Measurements from ENCODE around the gene CUEDC1. TPM values are rescaled to one million over a fixed set of nuclear protein-coding genes. Genes with fewer than 3 reads are reported as not detected.

Gene CUEDC1
- total RNA-seq, 4 donors from 2014 or later: 35.7 to 60.3 (median 45.6) TPM

DNA sequence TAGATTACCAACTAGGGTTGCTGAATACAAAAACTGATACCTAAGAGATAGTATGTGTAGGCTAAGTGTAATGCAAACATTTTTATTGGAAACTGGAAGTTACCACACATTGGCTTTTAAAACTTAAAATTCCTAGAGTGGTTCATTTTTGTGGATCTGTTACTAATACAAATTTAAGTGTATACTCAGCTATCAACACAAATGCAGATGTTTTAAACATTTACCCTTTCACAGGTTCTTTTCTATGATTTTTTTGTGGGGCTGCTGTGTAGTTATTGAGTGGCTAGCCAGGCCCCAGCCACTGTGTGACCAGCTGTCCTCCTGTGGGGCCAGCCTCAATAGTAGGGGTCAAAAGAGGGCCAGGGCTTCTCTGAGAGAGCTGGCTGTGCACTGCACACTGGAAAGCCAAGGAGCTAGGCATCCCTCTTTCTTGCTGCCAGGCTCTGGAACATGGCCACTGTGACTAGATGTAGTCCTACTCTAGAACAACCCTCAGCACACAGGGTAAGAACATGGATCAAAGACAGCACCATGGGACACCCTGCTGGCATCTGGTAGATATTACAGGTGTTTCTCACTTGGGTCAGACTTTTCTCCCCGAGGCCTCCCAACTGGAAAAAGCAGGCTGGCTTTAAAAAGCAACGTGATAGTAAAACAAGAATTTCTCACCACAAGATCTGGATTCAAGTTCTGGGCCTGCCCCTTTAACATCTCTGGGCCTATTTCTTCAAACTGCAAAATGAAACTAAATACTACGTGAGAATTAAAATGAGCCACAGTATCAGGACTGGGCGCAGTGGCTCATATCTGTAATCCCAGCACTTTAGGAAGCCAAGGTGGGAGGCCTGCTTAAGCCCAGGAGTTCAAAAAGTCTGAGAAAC lies 40.1 kb upstream of the CUEDC1 start:
- peak; percentile 87 for ATAC-seq
- peaks cover 14 to 54% (median 16%) of the 10 kb centered on the region in 3 donors for H3K4me1 ChIP-seq
- WGBS, 2 donors (ENCODE audit: low coverage in 1 of 2): 21 to 51% methylated on average over 2 to 4 of the region's 4 CpGs
- TF ChIP-seq EP300 (IDR thresholded peaks at IDR 0.05) (no peak), POLR2A (IDR thresholded peaks at IDR 0.05) (no peak), POLR2AphosphoS5 (IDR thresholded peaks at IDR 0.05) (peak; percentile 63)
- TF ChIP-seq, protein P1, sequence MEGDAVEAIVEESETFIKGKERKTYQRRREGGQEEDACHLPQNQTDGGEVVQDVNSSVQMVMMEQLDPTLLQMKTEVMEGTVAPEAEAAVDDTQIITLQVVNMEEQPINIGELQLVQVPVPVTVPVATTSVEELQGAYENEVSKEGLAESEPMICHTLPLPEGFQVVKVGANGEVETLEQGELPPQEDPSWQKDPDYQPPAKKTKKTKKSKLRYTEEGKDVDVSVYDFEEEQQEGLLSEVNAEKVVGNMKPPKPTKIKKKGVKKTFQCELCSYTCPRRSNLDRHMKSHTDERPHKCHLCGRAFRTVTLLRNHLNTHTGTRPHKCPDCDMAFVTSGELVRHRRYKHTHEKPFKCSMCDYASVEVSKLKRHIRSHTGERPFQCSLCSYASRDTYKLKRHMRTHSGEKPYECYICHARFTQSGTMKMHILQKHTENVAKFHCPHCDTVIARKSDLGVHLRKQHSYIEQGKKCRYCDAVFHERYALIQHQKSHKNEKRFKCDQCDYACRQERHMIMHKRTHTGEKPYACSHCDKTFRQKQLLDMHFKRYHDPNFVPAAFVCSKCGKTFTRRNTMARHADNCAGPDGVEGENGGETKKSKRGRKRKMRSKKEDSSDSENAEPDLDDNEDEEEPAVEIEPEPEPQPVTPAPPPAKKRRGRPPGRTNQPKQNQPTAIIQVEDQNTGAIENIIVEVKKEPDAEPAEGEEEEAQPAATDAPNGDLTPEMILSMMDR (IDR thresholded peaks at IDR 0.05): peak; percentile 56 to 87 (median 80)
- H3K27me3 ChIP-seq: no peaks in the 10 kb centered on the region
- peak overlapping the region; percentile 52 to 78 (median 78) for H3K27ac ChIP-seq
- no peaks in the 10 kb centered on the region for H3K9me3 ChIP-seq
- peaks cover 0 to 20% of the 10 kb centered on the region in 2 donors for H3K36me3 ChIP-seq
- no peak overlapping the region for H3K4me3 ChIP-seq

DNA sequence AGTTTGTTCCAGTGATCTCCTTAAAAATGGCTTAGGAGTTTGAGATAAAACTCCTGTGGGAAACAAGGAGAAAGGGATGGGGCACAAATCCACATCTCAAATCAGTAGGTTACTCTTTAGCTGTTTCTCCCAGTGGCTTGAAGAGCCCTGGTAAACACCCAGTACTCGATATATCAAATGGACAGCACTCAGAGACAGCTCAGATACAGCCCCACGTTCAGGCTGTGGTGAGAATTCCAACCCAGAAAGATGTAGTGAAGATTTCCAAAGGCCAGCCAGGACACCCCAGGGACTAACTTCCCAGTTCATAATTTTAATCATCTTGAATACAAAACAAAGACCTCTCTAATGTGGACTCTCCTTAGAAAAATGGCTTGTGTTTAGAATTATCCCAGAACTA lies 39.2 kb upstream of the CUEDC1 start:
- 12 to 14% methylated on average over 2 of the region's 2 CpGs for WGBS, 2 donors (ENCODE audit: low coverage in 1 of 2)
- H3K4me1 ChIP-seq: peaks cover 14 to 53% (median 16%) of the 10 kb centered on the region in 3 donors
- ATAC-seq: no peak
- H3K4me3 ChIP-seq: no peak overlapping the region
- no peaks in the 10 kb centered on the region for H3K9me3 ChIP-seq
- peak overlapping the region; percentile 52 to 78 (median 78) for H3K27ac ChIP-seq
- H3K36me3 ChIP-seq: peaks cover 0 to 13% of the 10 kb centered on the region in 2 donors
- no peaks in the 10 kb centered on the region for H3K27me3 ChIP-seq
- TF ChIP-seq POLR2AphosphoS5 (IDR thresholded peaks at IDR 0.05) (no peak), POLR2A (IDR thresholded peaks at IDR 0.05) (no peak), EP300 (IDR thresholded peaks at IDR 0.05) (no peak)
- TF ChIP-seq, protein P1 (IDR thresholded peaks at IDR 0.05): no peak

DNA sequence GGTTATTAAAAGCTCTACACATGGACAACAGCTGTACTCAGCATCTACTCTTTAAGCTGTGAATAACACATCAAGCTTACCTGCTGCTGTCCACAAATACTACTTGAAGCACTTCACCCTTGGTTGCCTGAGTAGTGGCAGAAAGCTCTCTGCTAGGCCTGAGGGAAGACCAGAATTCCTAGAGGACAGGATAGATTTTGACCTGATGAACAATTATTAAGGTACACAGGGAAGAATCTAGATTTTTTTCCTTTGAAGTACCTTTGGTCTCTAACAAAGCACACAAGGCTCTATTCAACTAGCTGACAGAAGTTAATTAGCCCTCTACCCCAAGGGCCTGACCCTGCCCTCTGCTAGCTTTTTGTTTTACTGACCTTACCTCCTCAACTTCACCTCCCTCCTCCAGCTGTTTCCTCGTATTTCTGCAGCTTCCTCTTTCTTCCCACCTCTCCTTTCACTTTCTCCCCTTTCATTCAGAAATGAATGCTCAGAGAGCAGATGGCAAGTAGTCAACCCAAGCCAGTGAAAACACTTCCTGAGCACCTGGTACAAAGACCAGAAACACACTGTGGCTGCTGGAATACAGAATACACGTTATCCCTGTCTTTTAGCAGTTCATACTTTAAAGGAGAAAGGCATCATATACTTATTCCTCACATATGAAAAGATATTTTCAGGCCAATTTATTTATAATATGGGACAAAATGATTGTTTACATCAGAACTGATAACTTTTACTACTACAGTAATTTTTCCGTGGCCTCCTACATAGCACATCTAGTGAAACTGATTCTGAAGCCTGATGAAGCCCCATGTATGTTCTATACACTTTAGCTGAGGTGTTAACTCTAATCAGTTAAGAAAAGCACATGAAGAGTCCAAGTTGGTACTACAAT lies 38.5 kb upstream of the CUEDC1 start:
- H3K4me1 ChIP-seq: peaks cover 14 to 53% (median 16%) of the 10 kb centered on the region in 3 donors
- peaks cover 0 to 13% of the 10 kb centered on the region in 2 donors for H3K36me3 ChIP-seq
- H3K9me3 ChIP-seq: no peaks in the 10 kb centered on the region
- WGBS, 2 donors (ENCODE audit: low coverage in 1 of 2): 16 to 44% methylated on average over 2 to 3 of the region's 3 CpGs
- TF ChIP-seq EP300 (IDR thresholded peaks at IDR 0.05) (no peak), POLR2AphosphoS5 (IDR thresholded peaks at IDR 0.05) (peak; percentile 31), POLR2A (IDR thresholded peaks at IDR 0.05) (no peak)
- TF ChIP-seq, protein P1 (IDR thresholded peaks at IDR 0.05): no peak
- H3K4me3 ChIP-seq: no peak overlapping the region
- no peak for ATAC-seq
- no peaks in the 10 kb centered on the region for H3K27me3 ChIP-seq
- peak overlapping the region; percentile 52 to 78 (median 78) for H3K27ac ChIP-seq

DNA sequence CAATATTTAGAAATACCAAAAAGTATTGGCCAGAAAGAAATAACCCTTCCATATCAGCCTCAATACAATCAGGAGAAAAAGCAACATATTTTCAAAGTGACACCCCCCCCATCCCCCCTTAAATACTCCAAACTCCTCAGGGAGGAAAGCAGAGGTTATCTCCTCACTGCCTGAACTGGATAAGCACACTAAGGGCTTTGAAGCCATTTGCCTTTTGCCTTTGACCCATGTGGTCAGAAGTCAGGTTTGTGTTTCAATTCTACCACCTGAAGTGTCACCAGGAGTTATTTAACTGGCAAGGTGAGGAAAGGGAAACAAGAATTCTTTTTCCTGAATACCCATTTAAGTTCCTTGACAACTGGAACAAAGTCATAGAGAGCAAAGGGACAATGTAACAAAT lies 36.3 kb upstream of the CUEDC1 start:
- no peak for ATAC-seq
- H3K36me3 ChIP-seq: no peaks in the 10 kb centered on the region
- H3K9me3 ChIP-seq: no peaks in the 10 kb centered on the region
- no peaks in the 10 kb centered on the region for H3K27me3 ChIP-seq
- H3K4me1 ChIP-seq: peaks cover 14 to 54% (median 16%) of the 10 kb centered on the region in 3 donors
- peak overlapping the region in 3 of 4 donors; percentile 42 to 96 (median 78) for H3K27ac ChIP-seq
- TF ChIP-seq EP300 (IDR thresholded peaks at IDR 0.05) (no peak), POLR2AphosphoS5 (IDR thresholded peaks at IDR 0.05) (no peak), POLR2A (IDR thresholded peaks at IDR 0.05) (no peak)
- TF ChIP-seq, protein P1 (IDR thresholded peaks at IDR 0.05): no peak
- no peak overlapping the region for H3K4me3 ChIP-seq
